ENCODE data around the gene GNAO1.

DNA sequence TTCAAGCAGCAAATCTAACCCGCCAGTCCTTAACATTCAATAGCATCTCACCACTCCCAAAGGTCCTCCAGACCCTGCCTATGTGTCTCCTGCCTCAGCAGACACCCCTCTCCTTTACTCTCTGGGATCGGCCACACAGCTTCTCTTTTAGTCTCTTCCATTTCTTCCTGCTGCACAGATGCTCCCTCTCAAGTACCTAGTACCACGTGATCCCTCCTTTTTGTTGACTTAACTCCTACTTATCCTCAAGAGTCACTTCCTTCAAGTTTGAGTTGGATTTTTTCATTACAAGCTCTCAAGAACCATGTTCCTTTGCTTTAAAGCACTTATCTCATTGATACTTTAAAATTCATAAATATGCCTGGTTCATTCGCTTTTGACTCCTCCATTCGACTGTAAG is 209.2 kb downstream of the GNAO1 start:
- TF ChIP-seq, protein P1, sequence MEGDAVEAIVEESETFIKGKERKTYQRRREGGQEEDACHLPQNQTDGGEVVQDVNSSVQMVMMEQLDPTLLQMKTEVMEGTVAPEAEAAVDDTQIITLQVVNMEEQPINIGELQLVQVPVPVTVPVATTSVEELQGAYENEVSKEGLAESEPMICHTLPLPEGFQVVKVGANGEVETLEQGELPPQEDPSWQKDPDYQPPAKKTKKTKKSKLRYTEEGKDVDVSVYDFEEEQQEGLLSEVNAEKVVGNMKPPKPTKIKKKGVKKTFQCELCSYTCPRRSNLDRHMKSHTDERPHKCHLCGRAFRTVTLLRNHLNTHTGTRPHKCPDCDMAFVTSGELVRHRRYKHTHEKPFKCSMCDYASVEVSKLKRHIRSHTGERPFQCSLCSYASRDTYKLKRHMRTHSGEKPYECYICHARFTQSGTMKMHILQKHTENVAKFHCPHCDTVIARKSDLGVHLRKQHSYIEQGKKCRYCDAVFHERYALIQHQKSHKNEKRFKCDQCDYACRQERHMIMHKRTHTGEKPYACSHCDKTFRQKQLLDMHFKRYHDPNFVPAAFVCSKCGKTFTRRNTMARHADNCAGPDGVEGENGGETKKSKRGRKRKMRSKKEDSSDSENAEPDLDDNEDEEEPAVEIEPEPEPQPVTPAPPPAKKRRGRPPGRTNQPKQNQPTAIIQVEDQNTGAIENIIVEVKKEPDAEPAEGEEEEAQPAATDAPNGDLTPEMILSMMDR (IDR thresholded peaks at IDR 0.05): no peak
- TF ChIP-seq POLR2A (IDR thresholded peaks at IDR 0.05): no peak
